Gastroesophageal sphincter (tissue), 3 donors: ENCODE measurements around the gene LRRC8B.

Experiments used
- CTCF ChIP-seq, 4 experiments: fragments of 200-600 bp in 2 of 4; fragments of 450-650 bp in 2 of 4; sonication (generic) in 1 of 4; IDR thresholded peaks; one replicate each; pipeline ENCODE4 v1.5.1; 2017 to 2019; ENCODE audit warnings: antibody characterized with exemption in 4 of 4, mild to moderate bottlenecking in 2 of 4, moderate library complexity in 2 of 4
- EP300 ChIP-seq: sonication (generic); formaldehyde crosslinking; IDR thresholded peaks from one replicate; pipeline ENCODE4 v1.6.1; 2017; ENCODE audit warnings: antibody characterized with exemption, mild to moderate bottlenecking
- POLR2A ChIP-seq, 2 donors: fragments of 450-650 bp; IDR thresholded peaks; one replicate each; pipeline ENCODE4 v1.6.1; 2017; ENCODE audit warnings: antibody characterized with exemption in 2 of 2, mild to moderate bottlenecking in 2 of 2, moderate library complexity in 1 of 2
- POLR2AphosphoS5 ChIP-seq: sonication (generic); formaldehyde crosslinking; IDR thresholded peaks from one replicate; pipeline ENCODE4 v1.6.1; 2017; ENCODE audit warnings: antibody characterized with exemption

- TF ChIP-seq EP300 (no peak), POLR2A (IDR thresholded peaks at IDR 0.05) (no peak), CTCF (IDR thresholded peaks at IDR 0.05) (no peak), POLR2AphosphoS5 (no peak)
Measured at GRCh38 chr1:89602871-89603404, 78.3 kb downstream of the LRRC8B start.
